Right atrium auricular region (tissue), 2 donors: ENCODE measurements around the gene ANKRD33. TPM values are rescaled to one million over a fixed set of nuclear protein-coding genes. Genes with fewer than 3 reads are reported as not detected.

Experiments
- DNase-seq: peaks from one replicate; pipeline ENCODE4 v3.0.0-alpha.2; 2019; ENCODE audit warnings: low spot score
- H3K27ac ChIP-seq, 2 donors: fragments of 200-600 bp; sonication (generic); 1 replicate in 1 of 2; 2 replicates in 1 of 2; pipeline ENCODE4 v1.5.1; 2016 to 2019
- H3K27me3 ChIP-seq, 2 donors: fragments of 200-600 bp; sonication (generic); one replicate each; pipeline versions ENCODE4 v1.5.1 to v1.6.0; 2017 to 2019
- H3K36me3 ChIP-seq: fragments of 200-600 bp; sonication (generic); one replicate; pipeline ENCODE4 v1.5.1; 2016
- H3K4me1 ChIP-seq, 2 donors: fragments of 200-600 bp; sonication (generic); one replicate each; pipeline versions ENCODE4 v1.5.1 to v1.6.0; 2017 to 2019
- H3K4me3 ChIP-seq, 2 donors: fragments of 200-600 bp; sonication (generic); 1 replicate in 1 of 2; 2 replicates in 1 of 2; pipeline ENCODE4 v1.5.1; 2017 to 2019; ENCODE audit warnings: mild to moderate bottlenecking in 1 of 2, moderate library complexity in 1 of 2
- H3K9me3 ChIP-seq, 2 donors: fragments of 200-600 bp; sonication (generic); one replicate each; pipeline ENCODE4 v1.5.1; 2019
- CTCF ChIP-seq, 2 donors: fragments of 200-600 bp; sonication (generic); IDR thresholded peaks; one replicate each; pipeline ENCODE4 v1.5.1; 2019; ENCODE audit warnings: antibody characterized with exemption in 2 of 2
- total RNA-seq, 2 donors: library from RNA; depleted of rRNA; stranded (reverse); fragments of >200 nt; gene quantifications; one replicate each; pipeline ENCODE4 v1.1.0, GENCODE V29; 2016

ANKRD33 gene
- total RNA-seq, 2 donors from 2014 or later = not detected

- H3K27ac ChIP-seq = no peak overlapping the region
Observed at GRCh38 chr12:51895378-51896135, 7.7 kb downstream of the ANKRD33 start.

GRCh38 chr12:51896236-51896635, 8.3 kb downstream of the ANKRD33 start:
- Histone ChIP-seq H3K36me3 (no peaks in the 10 kb centered on the region), H3K27ac (peak overlapping the region; percentile 4 to 45), H3K9me3 (no peaks in the 10 kb centered on the region), H3K4me1 (peaks cover 0 to 25% of the 10 kb centered on the region in 2 donors), H3K27me3 (no peaks in the 10 kb centered on the region), H3K4me3 (no peak overlapping the region)
- no peak for DNase-seq
- no peak for TF ChIP-seq CTCF (IDR thresholded peaks at IDR 0.05)

More at GRCh38 chr12:51895378-51896135, 7.7 kb downstream of the ANKRD33 start:
- TF ChIP-seq CTCF (IDR thresholded peaks at IDR 0.05) = no peak
- no peak overlapping the region for H3K4me3 ChIP-seq
- no peaks in the 10 kb centered on the region for H3K9me3 ChIP-seq
- H3K4me1 ChIP-seq = peaks cover 0 to 25% of the 10 kb centered on the region in 2 donors
- H3K36me3 ChIP-seq = no peaks in the 10 kb centered on the region
- no peaks in the 10 kb centered on the region for H3K27me3 ChIP-seq
- DNase-seq = no peak

GRCh38 chr12:51897181-51897580, 9.3 kb downstream of the ANKRD33 start:
- Histone ChIP-seq H3K27ac (peak overlapping the region; percentile 4 to 45), H3K9me3 (no peaks in the 10 kb centered on the region), H3K27me3 (no peaks in the 10 kb centered on the region), H3K36me3 (no peaks in the 10 kb centered on the region), H3K4me3 (no peak overlapping the region), H3K4me1 (peaks cover 0 to 25% of the 10 kb centered on the region in 2 donors)
- no peak for TF ChIP-seq CTCF (IDR thresholded peaks at IDR 0.05)
- no peak for DNase-seq

- TF ChIP-seq CTCF (IDR thresholded peaks at IDR 0.05) = no peak
- DNase-seq = no peak
- Histone ChIP-seq H3K36me3 (no peaks in the 10 kb centered on the region), H3K4me1 (peaks cover 0 to 25% of the 10 kb centered on the region in 2 donors), H3K27me3 (no peaks in the 10 kb centered on the region), H3K4me3 (no peak overlapping the region), H3K27ac (no peak overlapping the region), H3K9me3 (peaks cover 0 to 3% of the 10 kb centered on the region in 2 donors)
Observed at GRCh38 chr12:51898506-51898905, 10.6 kb downstream of the ANKRD33 start.

GRCh38 chr12:51898937-51899336, 11.0 kb downstream of the ANKRD33 start:
- Histone ChIP-seq H3K4me3 (no peak overlapping the region), H3K36me3 (no peaks in the 10 kb centered on the region), H3K4me1 (peaks cover 0 to 25% of the 10 kb centered on the region in 2 donors), H3K27ac (no peak overlapping the region), H3K27me3 (no peaks in the 10 kb centered on the region), H3K9me3 (peaks cover 0 to 3% of the 10 kb centered on the region in 2 donors)
- DNase-seq = no peak
- no peak for TF ChIP-seq CTCF (IDR thresholded peaks at IDR 0.05)
